NCI-H446 treated with DMSO at 0.1 percent for 48 hours (cell line): ENCODE results near the gene MTMR11.
"Not testable (repeated sequence)": the region's sequence is repeated elsewhere in the genome, so short reads cannot be mapped to it uniquely, and the experiment has no call there.

Experiments
- DNase-seq: peaks from one replicate; lab custom pipeline; 2025; lab: John Stamatoyannopoulos, UW

Gene MTMR11

GRCh38 chr1:149896575-149896974, 40.1 kb downstream of the MTMR11 start:
- DNase-seq = no peak

GRCh38 chr1:149888999-149889289, 47.7 kb downstream of the MTMR11 start:
- peak; percentile 31 for DNase-seq

GRCh38 chr1:149888247-149888998, 48.3 kb downstream of the MTMR11 start:
- DNase-seq = no peak

- peak; percentile 99 for DNase-seq
These were observed 49.0 kb downstream of the MTMR11 start for GRCh38 chr1:149887456-149888246.

- not testable (repeated sequence) for DNase-seq
These were observed 49.6 kb downstream of the MTMR11 start for GRCh38 chr1:149887196-149887455.

- DNase-seq = peak; percentile 100
These were observed 50.1 kb downstream of the MTMR11 start for GRCh38 chr1:149886396-149887195.

GRCh38 chr1:149886121-149886395, 50.6 kb downstream of the MTMR11 start:
- not testable (repeated sequence) for DNase-seq

GRCh38 chr1:149885339-149886120, 51.1 kb downstream of the MTMR11 start:
- DNase-seq = peak; percentile 92

GRCh38 chr1:149884433-149885338, 52.0 kb downstream of the MTMR11 start:
- peak; percentile 82 for DNase-seq

- DNase-seq = no peak
These were observed 53.0 kb downstream of the MTMR11 start for GRCh38 chr1:149883598-149884247.

- no peak for DNase-seq
These were observed 54.8 kb downstream of the MTMR11 start for GRCh38 chr1:149881876-149882275.

- no peak for DNase-seq
These were observed 57.1 kb downstream of the MTMR11 start for GRCh38 chr1:149879556-149879955.
